Ammon's horn (tissue), 1 donor: ENCODE measurements around the gene TRPT1.

Experiments used
- DNase-seq: peaks from one replicate; pipeline ENCODE4 v3.0.0-alpha.2; 2016; ENCODE audit warnings: low spot score

TRPT1 gene, protein sequence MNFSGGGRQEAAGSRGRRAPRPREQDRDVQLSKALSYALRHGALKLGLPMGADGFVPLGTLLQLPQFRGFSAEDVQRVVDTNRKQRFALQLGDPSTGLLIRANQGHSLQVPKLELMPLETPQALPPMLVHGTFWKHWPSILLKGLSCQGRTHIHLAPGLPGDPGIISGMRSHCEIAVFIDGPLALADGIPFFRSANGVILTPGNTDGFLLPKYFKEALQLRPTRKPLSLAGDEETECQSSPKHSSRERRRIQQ

DNA sequence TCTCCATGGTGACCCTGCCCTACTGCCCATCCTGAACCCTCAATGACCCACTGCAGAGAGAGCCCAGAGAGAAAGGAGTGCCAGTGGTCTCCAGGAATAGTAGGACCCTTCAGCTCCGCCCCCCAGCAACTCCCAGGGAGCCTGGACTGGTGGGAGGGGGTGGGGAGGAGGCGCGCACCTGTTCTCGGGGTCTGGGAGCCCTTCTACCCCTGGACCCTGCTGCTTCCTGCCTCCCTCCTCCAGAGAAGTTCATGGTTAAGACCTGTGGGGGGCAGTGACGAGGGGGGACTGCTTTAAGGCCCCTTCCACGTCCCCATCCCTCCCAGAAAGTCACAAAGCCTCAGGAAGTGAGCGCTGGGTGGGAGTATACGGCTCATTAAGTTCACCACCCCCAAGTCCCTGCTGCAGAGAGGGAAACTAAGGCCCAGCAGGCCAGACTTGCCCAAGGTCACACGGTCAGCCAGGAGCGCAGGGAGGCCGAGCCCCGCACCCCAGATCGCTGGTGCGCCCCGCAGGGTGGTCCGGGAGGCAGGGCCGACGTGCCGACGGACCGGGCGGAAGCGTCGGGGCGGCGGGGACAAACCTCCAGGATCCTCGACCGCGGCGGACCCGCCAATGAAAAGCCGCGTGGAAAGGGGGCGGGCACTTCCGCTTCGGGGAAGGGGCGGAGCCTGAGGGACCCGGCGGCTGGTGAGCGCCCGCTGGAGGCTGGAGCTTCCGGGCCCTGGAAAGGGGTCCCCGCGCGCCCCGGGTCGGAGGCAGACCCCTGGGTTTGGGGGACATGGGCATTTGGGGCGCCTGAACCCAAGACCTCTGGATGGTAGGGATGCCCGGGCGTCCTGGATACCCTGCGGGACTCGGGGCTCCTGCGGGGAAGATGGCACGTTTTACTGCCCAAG, at the start of gene TRPT1, which contains the start of gene NUDT22:
TSS of gene TRPT1 (minus strand) at position 579 of the 899 bp plus-strand sequence. CDS start at position 253, 326 bp downstream.
TSS of gene NUDT22 (plus strand) at position 667 of the 899 bp plus-strand sequence. CDS start 379 bp downstream, outside the sequence.
- peak; percentile 91 for DNase-seq

- no peak for DNase-seq
These were observed 49.2 kb upstream of the TRPT1 start for GRCh38 chr11:64275031-64275800.

DNA sequence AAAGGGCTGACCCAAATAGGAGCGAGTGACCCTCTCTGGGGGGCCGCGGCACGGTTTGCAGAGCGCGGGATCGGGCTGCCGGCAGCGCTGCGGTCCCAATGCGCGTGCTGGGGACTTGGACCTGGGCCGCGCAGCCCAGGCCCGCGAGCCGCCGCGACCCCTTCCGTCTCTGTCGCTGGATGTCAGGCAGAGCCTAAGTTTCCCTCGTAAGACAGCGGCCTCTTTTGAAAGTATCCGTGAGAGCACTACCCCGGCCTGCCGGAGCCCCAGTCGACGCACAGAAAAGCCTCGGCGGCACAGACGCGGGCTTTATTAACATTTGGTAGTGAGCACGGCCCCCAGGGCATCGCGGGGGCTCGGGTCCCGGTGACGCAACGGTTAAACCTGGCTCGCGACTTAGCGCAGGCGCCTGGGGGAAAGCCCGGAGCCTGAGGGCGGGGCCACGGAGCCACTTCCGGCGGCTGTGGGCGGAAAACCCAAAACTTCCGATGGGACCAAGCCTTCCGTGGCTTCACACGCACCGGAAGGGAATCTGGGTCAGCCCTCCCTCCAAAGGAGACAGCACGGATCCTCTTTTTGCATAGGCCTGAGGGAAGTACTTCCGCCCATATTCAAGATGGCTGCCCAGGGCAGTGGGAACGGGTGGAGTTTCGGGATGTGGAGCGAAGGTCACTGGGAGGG, 43.7 kb upstream of the TRPT1 start:
- DNase-seq: peak; percentile 100

DNA sequence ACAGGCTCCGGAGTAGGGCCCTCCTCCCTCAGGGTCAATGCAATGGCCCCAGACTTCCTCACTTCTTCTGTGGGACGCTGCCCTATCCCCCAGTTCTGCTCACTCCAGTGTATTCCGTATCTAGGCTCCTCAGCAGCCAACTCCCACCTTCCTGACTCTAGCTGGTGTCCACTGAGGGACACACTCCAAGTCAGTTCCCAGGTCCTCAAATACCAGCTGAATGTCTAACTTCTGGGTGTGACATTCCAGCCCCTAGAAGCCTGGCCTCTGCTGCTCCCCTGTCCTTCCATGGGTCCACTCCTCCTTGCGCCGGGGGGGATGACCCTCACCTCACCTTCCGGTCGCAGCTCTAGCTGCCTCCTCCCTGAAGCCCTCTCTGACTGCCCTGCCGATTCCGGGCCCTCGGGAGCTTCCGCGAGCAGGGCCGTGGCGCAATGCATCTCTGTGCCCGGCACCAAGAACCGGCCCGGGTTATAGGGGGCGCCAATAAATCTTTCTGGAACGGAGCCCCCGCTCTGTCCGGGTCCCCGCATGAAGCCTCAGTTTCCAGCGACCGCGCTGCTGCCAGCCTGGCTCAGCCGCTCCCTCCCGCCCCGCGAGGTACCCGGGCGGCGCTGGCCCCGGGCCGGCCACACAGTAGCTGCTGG, 43.0 kb upstream of the TRPT1 start:
- peak; percentile 44 for DNase-seq

DNA sequence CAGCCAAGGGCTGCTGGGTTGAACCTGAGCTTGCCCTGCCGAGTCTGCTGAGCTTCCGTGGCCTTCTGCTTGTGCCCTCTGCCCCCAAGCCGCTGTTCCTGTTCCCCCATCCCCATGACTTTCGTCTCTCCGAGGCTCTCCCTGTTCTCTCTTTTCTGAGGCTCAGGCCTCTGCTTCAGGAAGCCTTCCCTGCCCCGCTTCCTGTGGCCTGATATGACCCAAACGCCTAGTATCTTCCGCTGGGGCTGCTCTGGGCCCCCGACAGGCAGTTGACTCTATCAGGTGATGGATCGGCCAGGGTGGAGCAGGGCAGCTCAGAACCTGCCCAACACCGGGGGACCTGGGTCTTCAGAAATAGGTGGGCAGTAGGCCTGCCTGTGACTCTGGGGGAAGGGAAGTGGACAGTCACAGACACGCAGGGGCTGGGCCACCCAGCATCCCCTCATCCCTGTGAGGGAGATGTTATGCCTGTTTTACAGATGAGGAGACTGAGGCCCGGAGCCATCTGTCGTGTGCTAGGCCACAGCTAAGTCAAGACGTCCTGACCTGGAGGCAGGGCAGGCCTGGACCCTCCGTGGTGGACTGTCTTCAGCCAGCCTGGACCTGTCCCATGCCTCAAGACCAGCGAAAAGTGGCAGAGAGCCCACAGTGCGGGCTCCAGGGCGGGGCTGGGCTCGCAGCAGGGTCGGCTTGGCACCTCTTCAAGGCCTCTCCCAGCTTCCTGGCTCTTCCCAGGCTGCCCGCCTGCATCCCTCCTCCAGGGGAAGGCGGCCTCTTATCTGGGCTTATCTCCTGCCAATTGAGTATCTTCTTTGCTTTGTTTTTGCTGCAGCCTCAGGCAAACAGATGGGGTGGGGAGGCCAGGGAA, 42.3 kb upstream of the TRPT1 start:
- DNase-seq: no peak

GRCh38 chr11:64267207-64267945, 41.4 kb upstream of the TRPT1 start:
- DNase-seq: no peak

DNA sequence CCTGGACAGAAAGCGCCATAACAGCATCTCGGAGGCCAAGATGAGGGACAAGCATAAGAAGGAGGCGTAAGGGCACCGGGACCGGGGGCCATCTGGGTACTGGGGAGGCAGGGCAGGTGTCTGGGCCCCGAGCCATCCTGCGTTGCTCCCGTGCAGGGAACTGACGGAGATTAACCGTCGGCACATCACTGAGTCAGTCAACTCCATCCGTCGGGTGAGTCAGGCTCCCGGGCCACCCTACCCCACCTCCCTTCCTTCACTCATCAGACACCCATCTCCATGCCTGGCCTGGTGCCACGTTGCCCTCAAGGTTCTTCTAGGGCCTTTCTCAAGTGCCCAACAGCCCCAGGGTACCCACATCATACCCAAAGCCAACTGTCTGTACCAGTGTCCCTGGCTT, 40.4 kb upstream of the TRPT1 start:
- DNase-seq: no peak

DNA sequence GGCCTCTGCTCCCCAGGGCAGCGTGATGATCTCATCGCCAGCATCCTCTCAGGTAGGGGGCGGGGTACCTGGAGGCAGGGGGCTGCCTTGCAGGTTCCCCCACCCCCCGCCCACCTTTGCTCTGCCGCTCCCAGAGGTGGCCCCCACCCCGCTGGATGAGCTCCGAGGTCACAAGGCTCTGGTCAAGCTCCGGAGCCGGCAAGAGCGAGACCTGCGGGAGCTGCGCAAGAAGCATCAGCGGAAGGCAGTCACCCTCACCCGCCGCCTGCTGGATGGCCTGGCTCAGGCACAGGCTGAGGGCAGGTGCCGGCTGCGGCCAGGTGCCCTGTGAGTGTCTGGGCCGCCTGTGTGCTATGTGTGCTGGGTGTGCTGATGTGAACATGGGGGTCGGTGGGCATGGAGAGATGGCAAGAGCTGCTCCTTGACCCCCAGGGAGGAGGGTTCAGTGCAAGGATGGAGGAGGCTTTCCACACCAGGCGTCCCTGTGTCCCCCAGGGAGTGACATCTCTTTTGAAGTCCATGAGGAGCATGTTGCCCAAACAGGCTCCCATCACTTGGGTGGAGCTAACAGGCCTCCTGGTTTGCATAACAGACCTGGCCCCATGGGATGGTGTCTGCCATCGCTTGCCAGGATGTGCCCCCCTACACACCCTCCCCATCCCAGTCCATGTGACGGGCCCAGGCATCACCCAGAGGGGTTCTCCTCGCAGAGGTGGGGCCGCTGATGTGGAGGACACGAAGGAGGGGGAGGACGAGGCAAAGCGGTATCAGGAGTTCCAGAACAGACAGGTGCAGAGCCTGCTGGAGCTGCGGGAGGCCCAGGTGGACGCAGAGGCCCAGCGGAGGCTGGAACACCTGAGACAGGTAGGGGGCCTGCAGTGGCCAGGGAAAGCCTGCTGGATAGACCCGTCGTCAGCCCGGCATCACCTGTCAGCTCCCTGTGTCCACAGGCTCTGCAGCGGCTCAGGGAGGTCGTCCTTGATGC, 39.5 kb upstream of the TRPT1 start:
- no peak for DNase-seq

GRCh38 chr11:64264371-64264852, 38.4 kb upstream of the TRPT1 start:
- DNase-seq: no peak

GRCh38 chr11:64263947-64264317, 37.9 kb upstream of the TRPT1 start:
- no peak for DNase-seq

GRCh38 chr11:64263021-64263946, 37.3 kb upstream of the TRPT1 start:
- no peak for DNase-seq

GRCh38 chr11:64262271-64263002, 36.5 kb upstream of the TRPT1 start:
- no peak for DNase-seq

- no peak for DNase-seq
These were observed 35.6 kb upstream of the TRPT1 start for GRCh38 chr11:64261556-64262080.

GRCh38 chr11:64260147-64260708, 34.2 kb upstream of the TRPT1 start:
- DNase-seq: no peak

DNA sequence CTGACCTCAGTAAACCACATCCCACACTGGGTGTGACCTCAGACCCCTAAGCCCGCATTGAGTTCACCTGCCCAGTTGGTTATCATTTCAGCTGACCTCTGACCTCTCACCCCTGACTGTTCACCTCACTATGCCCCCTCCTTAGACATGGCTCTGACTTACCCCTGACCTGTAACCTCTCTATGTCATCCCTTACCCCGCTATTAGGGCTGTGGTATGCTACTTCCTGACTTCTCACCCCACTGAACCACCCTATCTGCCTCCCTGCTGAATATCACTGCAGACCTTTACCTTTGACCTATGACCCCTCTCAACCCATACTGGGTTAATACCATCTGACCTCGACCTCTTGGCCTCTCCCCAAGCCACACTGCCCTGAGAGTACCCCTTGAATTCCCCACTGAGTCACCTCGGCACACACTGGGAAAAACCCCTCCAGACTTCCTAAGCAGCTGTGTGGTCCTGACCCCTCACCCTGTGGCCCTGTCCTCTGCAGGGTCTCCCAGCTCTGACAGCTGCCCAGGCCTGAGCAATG, 33.6 kb upstream of the TRPT1 start:
- DNase-seq: no peak
